ENCODE results near the gene SLC50A1.

Gene SLC50A1, protein sequence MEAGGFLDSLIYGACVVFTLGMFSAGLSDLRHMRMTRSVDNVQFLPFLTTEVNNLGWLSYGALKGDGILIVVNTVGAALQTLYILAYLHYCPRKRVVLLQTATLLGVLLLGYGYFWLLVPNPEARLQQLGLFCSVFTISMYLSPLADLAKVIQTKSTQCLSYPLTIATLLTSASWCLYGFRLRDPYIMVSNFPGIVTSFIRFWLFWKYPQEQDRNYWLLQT

DNA sequence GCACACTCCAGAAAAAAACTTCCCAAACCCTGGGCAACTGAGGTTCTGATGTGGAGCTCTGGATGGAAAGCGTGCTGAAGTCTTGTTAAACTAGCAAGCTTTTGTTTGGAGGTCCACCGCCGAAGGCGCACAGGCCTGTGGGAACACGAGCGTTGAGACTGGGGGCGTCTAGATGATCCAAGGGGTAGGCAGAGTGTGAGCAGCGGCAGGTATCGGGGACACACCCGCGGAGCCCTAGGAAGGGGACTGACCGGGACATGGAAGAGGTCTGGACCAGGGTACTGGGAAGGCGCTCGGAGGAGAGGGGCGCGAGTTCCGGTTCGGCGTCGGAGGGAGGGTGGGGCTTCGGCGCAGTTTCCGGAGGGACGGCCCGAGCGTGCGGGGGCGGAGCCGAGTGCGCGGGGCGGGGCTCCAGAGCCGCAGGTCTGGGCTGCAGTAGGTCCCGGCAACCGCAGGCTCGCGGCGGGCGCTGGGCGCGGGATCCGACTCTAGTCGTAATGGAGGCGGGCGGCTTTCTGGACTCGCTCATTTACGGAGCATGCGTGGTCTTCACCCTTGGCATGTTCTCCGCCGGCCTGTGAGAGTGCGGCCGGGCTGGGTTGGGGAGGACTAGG, at the start of gene SLC50A1:
Gene SLC50A1 (plus strand): TSS at position 438 of the 614 bp plus-strand sequence. CDS start 60 bp downstream, at position 498.
- DNase-seq (ENCODE audit: low spot score) = peak; percentile 90

DNA sequence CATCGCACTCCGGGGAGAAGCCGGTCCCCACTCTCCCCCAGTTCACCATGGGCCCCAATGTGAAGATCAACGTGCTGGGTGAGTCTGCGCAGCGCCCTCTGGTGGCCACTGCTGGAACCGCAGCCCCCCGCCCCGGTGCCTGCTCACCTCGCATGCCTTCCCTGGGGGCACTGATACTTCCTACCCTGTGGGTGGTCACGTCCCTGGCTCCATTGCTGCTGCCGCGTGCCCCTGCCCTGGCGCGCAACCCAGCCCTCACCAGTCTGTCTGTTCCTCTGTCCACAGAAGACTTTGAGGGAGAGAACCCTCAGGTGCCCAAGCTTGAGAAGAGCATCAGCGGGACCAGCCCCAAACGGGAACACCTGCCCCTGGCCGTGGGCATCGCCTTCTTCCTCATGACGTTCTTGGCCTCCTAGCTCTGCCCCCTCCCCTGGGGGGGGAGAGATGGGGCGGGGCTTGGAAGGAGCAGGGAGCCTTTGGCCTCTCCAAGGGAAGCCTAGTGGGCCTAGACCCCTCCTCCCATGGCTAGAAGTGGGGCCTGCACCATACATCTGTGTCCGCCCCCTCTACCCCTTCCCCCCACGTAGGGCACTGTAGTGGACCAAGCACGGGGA, 49.4 kb upstream of the SLC50A1 start:
- DNase-seq (ENCODE audit: low spot score) = peak; percentile 69

DNA sequence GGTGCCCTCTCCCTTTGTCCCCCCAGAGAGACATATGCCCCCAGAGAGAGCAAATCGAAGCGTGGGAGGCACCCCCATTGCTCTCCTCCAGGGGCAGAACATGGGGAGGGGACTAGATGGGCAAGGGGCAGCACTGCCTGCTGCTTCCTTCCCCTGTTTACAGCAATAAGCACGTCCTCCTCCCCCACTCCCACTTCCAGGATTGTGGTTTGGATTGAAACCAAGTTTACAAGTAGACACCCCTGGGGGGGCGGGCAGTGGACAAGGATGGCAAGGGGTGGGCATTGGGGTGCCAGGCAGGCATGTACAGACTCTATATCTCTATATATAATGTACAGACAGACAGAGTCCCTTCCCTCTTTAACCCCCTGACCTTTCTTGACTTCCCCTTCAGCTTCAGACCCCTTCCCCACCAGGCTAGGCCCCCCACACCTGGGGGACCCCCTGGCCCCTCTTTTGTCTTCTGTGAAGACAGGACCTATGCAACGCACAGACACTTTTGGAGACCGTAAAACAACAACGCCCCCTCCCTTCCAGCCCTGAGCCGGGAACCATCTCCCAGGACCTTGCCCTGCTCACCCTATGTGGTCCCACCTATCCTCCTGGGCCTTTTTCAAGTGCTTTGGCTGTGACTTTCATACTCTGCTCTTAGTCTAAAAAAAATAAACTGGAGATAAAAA, 48.7 kb upstream of the SLC50A1 start:
- no peak for DNase-seq (ENCODE audit: low spot score)

DNA sequence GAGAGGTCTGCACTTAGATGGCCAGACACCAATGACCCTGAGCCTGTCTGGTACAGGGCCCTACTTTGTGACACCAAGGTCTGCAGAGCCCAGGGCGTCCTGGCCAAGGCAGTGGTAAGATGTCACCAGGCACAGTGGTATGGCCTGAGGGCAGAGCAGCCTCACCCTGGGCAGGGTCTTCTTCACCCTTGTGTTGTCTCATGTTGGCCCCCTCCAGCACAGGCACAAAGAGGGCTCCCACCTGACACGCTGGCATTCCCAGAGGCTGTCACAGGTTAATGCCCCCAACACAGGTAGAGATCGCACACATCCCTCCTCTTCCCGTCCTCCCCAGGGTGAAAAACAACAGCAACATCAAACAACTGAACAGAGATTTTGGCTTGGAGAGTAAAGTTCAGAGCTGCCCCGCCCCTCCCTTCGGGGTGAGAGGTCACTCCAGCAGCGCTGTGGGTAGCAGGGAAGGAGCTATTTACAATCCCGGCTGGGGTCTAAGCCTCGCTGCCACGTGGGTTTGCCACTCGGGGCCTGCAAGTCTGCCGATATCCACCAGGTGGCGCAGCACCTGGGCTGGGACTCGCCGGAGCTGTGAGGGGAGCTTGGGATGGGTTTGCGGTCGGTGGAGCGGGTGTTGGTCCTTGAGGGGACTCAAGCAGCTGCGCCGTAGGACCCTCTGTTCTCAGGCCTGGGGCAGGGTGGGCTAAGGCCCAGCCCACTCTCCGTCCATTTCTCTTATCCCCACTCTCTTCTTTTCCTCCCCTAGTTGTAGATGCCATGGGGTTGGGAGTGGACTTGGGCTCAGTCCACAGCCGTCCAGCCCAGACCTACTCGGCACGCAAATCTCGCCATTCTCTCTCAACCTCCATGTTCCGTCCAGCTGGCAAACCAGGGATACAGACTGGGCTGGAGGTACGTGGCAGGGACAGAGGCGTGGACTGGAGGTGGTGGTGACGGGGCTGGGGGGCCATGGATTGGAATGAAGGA, 44.3 kb upstream of the SLC50A1 start:
- DNase-seq (ENCODE audit: low spot score) = peak; percentile 75

DNA sequence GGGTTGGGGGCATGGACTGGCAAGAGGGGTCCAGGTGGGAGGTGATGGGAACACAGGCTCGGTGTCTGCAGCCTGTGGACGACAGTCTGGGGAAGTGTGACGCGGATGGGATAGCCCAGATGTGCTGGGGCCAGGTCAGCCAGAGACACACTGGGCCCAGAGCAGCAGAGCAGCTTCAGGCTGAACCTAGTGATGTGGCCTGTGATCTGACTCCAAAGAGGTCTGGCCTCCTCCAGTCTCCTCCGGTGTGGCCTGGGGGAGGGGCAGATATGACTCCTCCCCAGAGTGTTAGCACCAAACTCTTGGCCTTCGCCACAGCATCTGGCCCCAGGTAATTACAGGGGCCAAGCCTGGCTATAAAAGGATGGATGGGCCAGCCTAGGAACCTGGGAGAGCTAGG, 43.5 kb upstream of the SLC50A1 start:
- DNase-seq (ENCODE audit: low spot score) = no peak

DNA sequence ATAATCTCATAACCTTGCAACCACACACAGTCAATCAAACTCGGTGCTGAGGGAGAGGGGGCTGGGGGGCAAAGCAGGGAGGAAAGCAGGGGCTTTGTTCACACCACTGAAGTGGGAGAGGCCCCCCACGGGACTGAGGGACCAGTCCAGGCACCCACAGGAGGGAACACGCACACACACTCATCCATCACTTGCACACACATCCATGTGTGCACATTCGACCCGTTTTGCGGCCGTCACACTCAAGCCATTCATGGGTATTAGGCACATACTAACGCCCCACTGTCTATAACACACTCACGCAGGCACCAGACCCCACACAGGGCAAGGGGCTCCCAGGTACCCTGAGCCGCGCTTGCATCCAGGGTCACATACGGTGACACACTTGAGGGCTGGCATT, 43.0 kb upstream of the SLC50A1 start:
- no peak for DNase-seq (ENCODE audit: low spot score)

DNA sequence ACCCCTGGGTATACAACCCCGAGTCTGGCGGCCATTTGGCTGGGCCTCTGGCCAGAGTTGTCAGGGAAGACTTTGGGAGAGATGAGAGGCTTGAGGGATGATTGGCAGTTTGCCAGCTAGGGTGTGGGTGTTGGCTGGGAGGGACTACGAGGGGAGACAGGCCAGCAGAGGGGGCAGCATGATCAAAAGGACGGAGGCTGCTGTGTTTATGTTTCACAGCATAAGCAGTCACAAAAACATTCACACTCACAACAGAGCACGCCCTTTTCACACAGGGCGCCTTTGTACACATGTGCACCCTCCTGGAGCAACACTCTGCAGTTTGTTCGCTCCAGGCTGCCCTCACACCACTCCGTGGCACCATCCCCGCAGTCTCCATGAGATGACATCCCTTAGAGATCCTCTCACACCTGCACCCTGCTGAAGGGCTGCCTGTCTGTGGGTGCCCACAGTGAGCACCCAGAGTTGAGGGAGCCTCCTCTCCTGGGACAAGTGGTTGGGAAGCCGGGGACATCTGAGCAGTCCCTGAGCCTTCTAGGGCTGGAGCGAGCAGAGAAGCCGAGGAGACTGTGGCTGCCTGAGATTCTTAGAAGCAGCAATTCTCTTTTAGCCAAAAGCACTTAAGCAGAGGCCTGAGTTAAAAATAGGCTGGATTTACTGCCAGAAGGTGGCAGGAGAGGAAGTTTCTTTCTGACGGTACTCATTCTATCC, 41.6 kb upstream of the SLC50A1 start:
- DNase-seq (ENCODE audit: low spot score) = no peak

DNA sequence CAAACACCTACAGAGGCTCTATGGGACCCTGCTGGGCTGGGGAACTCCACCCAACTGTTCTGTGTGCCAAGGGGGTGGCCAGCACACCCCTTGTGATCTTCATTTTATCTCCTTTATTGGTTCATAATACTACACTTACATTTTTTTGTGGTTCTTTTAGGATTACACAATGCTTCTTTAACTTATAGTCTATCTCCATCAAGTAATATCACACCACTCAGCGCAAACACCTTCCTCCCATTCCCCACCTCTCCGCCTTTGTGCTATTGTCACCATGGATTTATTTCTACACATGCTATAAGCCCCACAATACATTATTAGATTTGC, 41.1 kb upstream of the SLC50A1 start:
- no peak for DNase-seq (ENCODE audit: low spot score)

DNA sequence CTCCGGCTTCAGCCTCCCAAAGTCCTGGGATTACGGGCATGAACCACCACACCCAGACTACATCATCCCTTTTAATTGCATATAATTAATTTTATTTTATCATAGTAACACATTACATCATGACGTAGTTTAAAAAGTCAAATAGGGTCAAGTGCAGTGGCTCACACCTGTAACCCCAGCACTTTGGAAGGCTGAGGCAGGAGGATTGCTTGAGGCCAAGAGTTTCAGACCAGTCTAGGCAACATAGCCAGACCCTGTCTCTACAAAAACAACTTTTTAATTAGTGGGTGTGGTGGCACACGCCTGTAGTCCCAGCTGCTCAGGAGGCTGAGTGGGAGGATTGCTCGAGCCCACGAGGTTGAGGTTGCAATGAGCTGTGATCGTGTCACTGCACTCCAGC, 36.3 kb upstream of the SLC50A1 start:
- DNase-seq (ENCODE audit: low spot score) = no peak

DNA sequence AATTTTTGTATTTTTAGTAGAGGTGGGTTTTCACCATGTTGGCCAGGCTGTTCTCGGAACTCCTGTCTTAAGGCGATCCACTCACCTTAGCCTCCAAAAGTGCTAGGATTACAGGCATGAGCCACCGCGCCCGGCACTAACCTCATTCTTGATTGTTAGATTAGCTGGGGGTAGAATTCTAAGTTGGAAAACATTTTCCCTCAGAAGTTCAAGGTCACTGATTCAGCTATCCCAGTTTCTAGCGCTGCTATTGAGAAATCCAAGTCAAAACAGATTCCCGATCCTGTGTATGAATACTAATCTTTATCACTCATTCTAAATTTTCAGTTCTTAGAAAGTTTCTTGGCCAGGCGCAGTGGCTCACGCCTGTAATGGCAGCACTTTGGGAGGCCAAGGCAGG, 32.3 kb upstream of the SLC50A1 start:
- no peak for DNase-seq (ENCODE audit: low spot score)

DNA sequence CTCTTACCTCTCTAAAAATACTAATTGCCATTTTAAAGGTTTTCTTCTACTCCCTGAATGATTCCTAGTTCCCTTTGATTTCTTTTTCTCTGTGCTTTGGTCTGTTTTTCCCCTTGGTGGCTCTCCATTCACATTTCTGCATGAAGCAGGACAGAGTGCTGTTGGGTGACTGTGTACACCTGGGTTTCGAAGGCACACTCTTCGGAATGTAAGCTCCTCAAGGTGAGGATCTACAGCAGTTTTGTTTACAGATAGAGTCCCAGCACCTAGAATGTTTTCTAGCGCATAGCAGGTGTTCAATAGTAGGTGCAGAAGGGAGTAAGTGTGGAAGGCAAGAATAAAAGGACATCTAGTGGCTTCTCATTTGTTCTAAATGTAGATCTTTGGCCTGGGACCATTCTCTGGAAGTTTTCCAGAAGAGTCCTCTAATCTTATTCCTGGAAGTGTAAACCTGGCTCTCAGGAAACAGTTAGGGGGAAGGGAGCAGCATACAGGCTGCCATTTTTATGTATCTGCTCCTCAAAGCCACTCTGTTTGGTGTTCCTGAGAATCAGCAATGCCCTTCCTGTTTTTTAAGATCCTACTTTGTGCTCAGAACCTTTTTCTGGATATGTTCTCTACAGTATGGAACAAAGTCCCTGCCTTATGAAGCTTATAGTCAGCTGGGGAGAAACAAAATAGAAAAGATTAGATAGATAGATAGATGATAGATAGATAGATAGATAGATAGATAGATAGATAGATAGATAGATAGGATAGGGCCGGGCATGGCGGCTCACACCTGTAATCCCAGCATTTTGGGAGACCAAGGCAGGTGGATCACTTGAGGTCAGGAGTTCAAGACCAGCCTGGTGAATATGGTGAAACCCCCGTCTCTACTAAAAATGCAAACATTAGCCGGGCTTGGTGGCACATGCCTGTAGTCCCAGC, 30.8 kb upstream of the SLC50A1 start:
- DNase-seq (ENCODE audit: low spot score) = no peak

DNA sequence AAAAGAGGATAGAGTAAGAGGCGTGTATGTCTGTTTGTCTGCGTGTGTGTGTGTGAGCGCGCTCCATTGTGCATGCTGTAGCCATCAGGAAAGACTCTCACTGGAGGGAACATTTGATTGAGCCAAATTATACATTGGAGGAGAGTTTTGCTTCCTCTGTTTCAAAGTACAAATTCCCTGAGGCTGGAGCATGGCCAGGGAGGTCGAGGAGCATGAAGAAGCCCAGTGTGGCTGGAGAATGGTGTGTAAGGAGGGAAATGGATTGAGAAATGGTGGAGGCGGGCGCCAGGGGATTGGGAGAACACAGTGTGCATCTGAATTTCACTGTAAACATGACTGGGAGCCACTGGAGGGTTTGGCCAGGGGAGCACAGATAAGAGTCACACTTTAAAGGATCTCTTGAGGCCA, 30.0 kb upstream of the SLC50A1 start:
- no peak for DNase-seq (ENCODE audit: low spot score)

DNA sequence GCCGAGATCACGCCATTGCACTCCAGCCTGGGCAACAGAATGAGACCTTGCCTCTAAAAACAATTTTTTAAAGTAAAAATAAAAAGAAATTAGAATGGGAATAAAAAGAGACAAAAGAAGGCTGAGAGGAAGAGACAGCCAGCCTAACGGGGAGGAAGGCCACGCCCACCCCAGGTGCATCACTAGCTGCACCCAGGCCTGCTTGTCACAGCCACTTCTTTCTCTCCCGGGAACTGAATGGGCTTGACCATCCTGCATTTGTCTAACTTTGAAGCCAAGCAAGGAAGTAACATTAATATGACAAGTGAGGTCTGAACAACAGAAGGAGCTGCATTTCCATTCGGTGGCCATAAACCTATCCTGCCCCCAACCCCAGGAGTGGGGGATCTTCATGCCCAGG, 28.8 kb upstream of the SLC50A1 start:
- no peak for DNase-seq (ENCODE audit: low spot score)

DNA sequence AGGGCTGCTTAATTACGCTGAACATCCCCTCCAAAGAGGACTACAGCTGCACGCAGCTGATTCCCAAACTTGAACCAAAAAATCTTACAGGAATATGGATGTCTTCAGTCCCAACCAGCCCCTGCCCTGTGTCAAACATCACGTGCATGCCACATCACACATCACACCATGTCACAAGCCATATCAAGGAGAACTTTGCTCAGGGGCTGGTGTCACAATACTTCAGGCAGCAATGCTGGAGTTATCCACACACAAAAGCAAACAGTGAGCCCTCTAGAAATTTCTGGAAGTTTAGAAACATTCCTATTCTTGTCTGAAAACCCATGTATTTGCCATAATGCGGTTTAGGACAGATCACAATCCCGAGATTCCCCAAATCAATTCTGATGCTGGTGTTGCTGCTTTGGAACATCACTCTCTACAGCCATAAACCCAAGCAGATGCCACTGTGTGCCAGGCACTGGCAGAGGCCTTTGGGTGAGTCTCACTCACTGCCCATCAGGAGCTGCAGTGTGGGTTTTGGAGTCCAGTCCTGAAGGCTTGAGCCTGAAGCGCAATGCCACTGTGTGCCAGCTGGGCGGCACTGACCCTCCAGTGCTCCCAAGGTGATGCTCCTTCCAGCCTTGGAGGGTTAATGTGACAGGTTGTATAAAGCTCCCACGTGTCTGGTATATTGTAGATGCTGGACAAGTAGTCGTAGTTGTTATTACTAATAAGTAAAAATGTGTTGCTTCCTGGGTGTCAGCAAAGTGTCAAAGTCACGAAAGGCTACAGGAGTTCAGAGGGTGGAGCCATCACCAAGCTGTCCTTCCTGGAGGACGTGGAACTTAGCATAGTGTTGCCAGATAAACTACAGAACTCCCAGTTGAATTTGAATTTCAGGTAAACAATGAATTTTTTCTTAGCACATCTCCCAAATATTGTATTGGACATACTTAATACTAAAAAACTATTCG, 28.1 kb upstream of the SLC50A1 start:
- no peak for DNase-seq (ENCODE audit: low spot score)

DNA sequence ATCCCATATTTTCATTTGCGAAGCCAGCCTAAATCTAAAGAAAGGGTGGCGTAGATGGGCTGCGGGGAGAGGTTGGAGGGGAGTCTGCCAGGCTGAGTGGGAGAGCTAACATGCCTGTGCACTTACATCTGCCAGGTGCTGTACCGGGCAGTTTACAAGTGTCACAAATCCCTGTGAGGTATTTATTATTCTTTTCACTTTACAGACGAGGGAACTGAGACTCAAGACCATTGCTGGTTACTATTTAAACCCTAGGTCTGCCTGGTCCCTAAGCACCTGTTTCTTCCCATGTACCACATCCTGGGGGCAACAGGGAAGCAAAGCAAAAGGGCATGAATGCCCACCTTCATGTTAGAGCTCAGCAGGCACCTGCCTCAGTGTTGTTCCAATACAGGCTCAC, 27.4 kb upstream of the SLC50A1 start:
- no peak for DNase-seq (ENCODE audit: low spot score)

DNA sequence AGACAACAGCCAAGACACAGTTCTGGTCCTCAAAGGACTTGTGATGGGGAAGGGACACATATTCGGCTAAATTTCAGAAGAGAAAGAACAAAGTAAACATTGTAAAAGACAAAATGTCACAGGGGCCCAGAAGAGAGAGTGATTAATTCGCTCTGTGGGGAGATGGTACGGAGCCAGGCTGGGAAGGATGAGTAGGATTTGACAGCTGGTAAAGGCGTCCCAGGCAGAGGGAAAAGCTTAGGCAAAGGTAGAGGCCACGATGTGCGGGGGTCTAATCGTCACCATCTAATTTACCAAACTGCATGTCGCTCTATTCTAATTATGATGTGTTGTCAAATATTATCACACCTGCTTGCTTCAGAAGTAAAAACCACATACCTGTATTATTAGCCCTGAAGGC, 25.3 kb upstream of the SLC50A1 start:
- no peak for DNase-seq (ENCODE audit: low spot score)

DNA sequence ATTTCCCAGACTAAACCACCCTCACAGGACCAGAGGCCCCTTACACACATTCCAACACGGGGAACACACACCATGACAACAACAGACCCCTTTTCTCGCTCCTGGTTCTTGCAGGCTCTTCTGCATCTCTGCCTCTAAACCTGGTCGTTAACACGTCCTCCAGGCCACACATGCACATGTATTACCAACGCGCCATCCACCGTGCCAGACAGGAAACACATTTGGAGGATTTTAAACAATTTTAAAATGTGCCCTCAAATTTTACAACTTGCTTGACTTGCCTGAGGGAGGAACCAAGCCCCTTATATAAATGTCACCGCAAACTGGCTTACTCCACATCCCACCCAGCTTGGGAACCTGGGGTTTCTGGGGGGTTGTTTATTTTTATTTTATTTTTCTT, 24.8 kb upstream of the SLC50A1 start:
- DNase-seq (ENCODE audit: low spot score) = no peak

DNA sequence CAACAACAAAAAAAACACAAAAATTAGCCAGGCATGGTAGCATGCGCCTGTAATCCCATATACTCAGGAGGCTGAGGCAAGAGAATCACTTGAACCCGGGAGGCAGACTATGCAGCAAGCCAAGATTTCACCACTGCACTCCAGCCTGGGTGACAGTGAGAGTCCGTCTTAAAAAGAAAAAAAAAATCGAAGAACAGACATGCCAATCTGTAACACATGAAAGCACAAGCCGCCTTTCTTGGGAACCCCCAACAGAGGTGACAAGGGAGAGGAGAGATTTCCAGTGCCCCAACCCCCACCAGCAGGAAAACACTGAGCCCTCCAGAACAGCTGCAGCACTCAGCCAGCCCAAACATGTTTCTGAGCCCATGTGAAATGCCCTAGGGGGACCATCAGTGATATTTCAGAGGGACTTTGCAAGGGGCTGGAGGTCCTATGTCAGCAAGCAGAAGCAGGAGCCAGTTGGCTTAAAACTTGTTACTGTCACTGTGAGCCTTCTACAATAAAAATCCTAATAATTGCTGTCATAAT, 22.1 kb upstream of the SLC50A1 start:
- no peak for DNase-seq (ENCODE audit: low spot score)

Measured in CD4-positive, alpha-beta T cell treated with Interleukin-6 at 100 ng/mL for 8 hours (primary cell).